PC-3 (cell line): ENCODE measurements around the gene ARHGAP22.

ENCODE experiments used
- CTCF ChIP-seq: fragments of 300-600 bp; sonication (generic); conservative IDR thresholded peaks from 2 replicates; pipeline ENCODE4 v1.5.1; 2017; ENCODE audit warnings: antibody characterized with exemption, low read depth, mild to moderate bottlenecking, low read length
- EZH2phosphoT487 ChIP-seq: fragments of 300-600 bp; sonication (generic); IDR thresholded peaks from 2 replicates; pipeline ENCODE4 v1.6.1; 2018; ENCODE audit warnings: mild to moderate bottlenecking, antibody characterized with exemption, low read length, borderline replicate concordance

- no peak for TF ChIP-seq CTCF
- no peak for TF ChIP-seq EZH2phosphoT487
Measured at GRCh38 chr10:48511875-48512231, 93.0 kb downstream of the ARHGAP22 start.
